ENCODE data around the gene NPLOC4.

DNA sequence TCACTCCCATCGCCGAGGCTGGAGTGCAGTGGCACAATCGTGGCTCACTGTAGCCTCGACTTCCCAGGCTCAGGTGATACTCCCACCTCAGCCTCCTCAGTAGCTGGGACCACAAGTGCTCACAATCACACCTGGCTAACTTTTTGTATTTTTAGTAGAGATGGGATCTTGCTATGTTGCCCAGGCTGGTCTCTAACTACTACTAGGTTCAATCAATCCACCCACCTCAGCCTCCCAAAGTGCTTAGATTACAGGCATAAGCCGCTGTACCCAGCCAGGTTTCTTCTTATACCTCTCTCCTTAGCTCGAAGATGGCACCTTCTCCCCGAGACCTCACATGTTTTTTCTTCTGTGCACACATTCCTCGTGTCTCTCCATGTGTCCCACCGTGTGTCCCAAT is 3.1 kb upstream of the NPLOC4 start:
- no peak for TF ChIP-seq TAF1 (IDR thresholded peaks at IDR 0.05; ENCODE audit: control insufficient read depth, extremely low read depth, insufficient read depth, low read length, severe bottlenecking)
- TF ChIP-seq POLR2A (conservative IDR thresholded peaks at IDR 0.05), result no peak
- TF ChIP-seq, protein P1, sequence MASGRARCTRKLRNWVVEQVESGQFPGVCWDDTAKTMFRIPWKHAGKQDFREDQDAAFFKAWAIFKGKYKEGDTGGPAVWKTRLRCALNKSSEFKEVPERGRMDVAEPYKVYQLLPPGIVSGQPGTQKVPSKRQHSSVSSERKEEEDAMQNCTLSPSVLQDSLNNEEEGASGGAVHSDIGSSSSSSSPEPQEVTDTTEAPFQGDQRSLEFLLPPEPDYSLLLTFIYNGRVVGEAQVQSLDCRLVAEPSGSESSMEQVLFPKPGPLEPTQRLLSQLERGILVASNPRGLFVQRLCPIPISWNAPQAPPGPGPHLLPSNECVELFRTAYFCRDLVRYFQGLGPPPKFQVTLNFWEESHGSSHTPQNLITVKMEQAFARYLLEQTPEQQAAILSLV (tag; IDR thresholded peaks at IDR 0.05), result no peak
- no peak for TF ChIP-seq CTCF (IDR thresholded peaks at IDR 0.05 in 2 of 3, conservative IDR thresholded peaks at IDR 0.05 in 1 of 3; ENCODE audit: insufficient read depth in 2 of 3, low read depth in 1 of 3, low read length in 3 of 3)
- TF ChIP-seq SUPT5H (IDR thresholded peaks at IDR 0.05), result no peak
- no peak for TF ChIP-seq HCFC1 (IDR thresholded peaks at IDR 0.05; ENCODE audit: low read depth, low read length)

All from K562 (cell line).